IMR-90 (cell line): ENCODE measurements around the gene LPO. TPM values are rescaled to one million over a fixed set of nuclear protein-coding genes. Genes with fewer than 3 reads are reported as not detected.

Source experiments
- ATAC-seq: fragments of 200-7000 bp; cut with Tn5 transposase; 2 replicates; pipeline ENCODE4 v1.9.1; 2020; ENCODE audit warnings: low read depth, mild to moderate bottlenecking, moderate library complexity
- BruUV-seq: library from RNA; stranded (reverse); fragments of 400-500 nt; replicated peaks from 2 replicates; lab custom pipeline; 2021; lab: Mats Ljungman, UMichigan
- CTCF ChIA-PET: fragments of 300-600 bp; formaldehyde crosslinking; extraction: SDS; loops from one replicate; lab custom pipeline; 2021; ENCODE audit warnings: antibody characterized with exemption; lab: Yijun Ruan, JAX
- POLR2A ChIA-PET: fragments of 300-600 bp; sonication (Branson Sonifier 250); formaldehyde crosslinking; loops from one replicate; lab custom pipeline; 2022; ENCODE audit warnings: antibody characterized with exemption; ENCODE audit not compliant: unreplicated experiment; lab: Charles Lee
- DNase-seq: peaks from one replicate; pipeline ENCODE4 v3.0.0; 2013
- H2AFZ ChIP-seq: replicated peaks from 2 replicates; pipeline ENCODE3; 2013; ENCODE audit warnings: low read length, mild to moderate bottlenecking; ENCODE audit not compliant: poor library complexity
- H2AK5ac ChIP-seq: 2 replicates; pipeline ENCODE4 v1.6.1; 2013; ENCODE audit warnings: low read depth, low read length, inconsistent platforms
- H2AK9ac ChIP-seq: replicated peaks from 2 replicates; pipeline ENCODE3; 2013; ENCODE audit warnings: mild to moderate bottlenecking, low read depth, low read length, moderate library complexity; ENCODE audit not compliant: poor library complexity
- H2BK120ac ChIP-seq: 2 replicates; pipeline ENCODE4 v1.6.1; 2013; ENCODE audit warnings: low read depth, low read length, inconsistent platforms
- H2BK15ac ChIP-seq: 3 replicates; pipeline ENCODE4 v1.6.1; 2013; ENCODE audit warnings: low read depth, low read length, inconsistent platforms
- H2BK20ac ChIP-seq: 2 replicates; pipeline ENCODE4 v1.6.1; 2013; ENCODE audit warnings: low read depth, mild to moderate bottlenecking, inconsistent platforms, low read length, moderate library complexity
- H2BK5ac ChIP-seq: 2 replicates; pipeline ENCODE4 v1.6.1; 2013; ENCODE audit warnings: mild to moderate bottlenecking, low read depth, low read length, inconsistent platforms; ENCODE audit not compliant: poor library complexity, severe bottlenecking
- H3K14ac ChIP-seq: replicated peaks from 2 replicates; pipeline ENCODE4 v1.6.1; 2013; ENCODE audit warnings: low read depth, low read length, inconsistent platforms
- H3K18ac ChIP-seq: 2 replicates; pipeline ENCODE4 v1.6.1; 2013; ENCODE audit warnings: low read depth, low read length, control low read depth
- H3K23ac ChIP-seq: 2 replicates; pipeline ENCODE4 v1.6.1; 2013; ENCODE audit warnings: low read depth, low read length, inconsistent platforms
- H3K27ac ChIP-seq: 2 replicates; pipeline ENCODE4 v1.5.1; 2013; ENCODE audit warnings: mild to moderate bottlenecking, control low read depth, low read length; ENCODE audit not compliant: insufficient read depth
- H3K27me3 ChIP-seq: 2 replicates; pipeline ENCODE4 v1.6.1; 2013; ENCODE audit warnings: low read length; ENCODE audit not compliant: control insufficient read depth, insufficient read depth
- H3K36me3 ChIP-seq: 2 replicates; pipeline ENCODE4 v1.6.1; 2013; ENCODE audit warnings: low read length, mixed read lengths; ENCODE audit not compliant: control insufficient read depth, insufficient read depth
- H3K4ac ChIP-seq: 2 replicates; pipeline ENCODE4 v1.6.1; 2013; ENCODE audit warnings: low read depth, low read length, inconsistent platforms
- H3K4me1 ChIP-seq: 2 replicates; pipeline ENCODE4 v1.6.1; 2013; ENCODE audit warnings: low read length, mixed read lengths; ENCODE audit not compliant: control insufficient read depth, insufficient read depth
- H3K4me2 ChIP-seq: 2 replicates; pipeline ENCODE4 v1.6.1; 2013; ENCODE audit warnings: low read depth, mild to moderate bottlenecking, control low read depth, low read length, moderate library complexity
- H3K4me3 ChIP-seq: 2 replicates; pipeline ENCODE4 v1.5.1; 2013; ENCODE audit warnings: low read depth, mild to moderate bottlenecking, control low read depth, low read length, moderate library complexity; ENCODE audit not compliant: insufficient read depth
- H3K56ac ChIP-seq: 2 replicates; pipeline ENCODE4 v1.6.1; 2013; ENCODE audit warnings: low read length, inconsistent platforms; ENCODE audit not compliant: insufficient read depth; ENCODE audit errors: extremely low read depth
- H3K79me1 ChIP-seq, 2 experiments: 2 replicates each; pipeline ENCODE4 v1.6.1; 2013; ENCODE audit warnings: low read length in 2 of 2, inconsistent platforms in 1 of 2, low read depth in 1 of 2
- H3K9ac ChIP-seq: 2 replicates; pipeline ENCODE4 v1.6.1; 2013; ENCODE audit warnings: low read depth, low read length, control low read depth
- H3K9me1 ChIP-seq: 2 replicates; pipeline ENCODE4 v1.6.1; 2013; ENCODE audit warnings: low read length, inconsistent platforms; ENCODE audit not compliant: insufficient read depth
- H3K9me3 ChIP-seq: 2 replicates; pipeline ENCODE4 v1.6.1; 2013; ENCODE audit warnings: low read length; ENCODE audit not compliant: control insufficient read depth, insufficient read depth
- H4K20me1 ChIP-seq: 2 replicates; pipeline ENCODE4 v1.6.1; 2013; ENCODE audit warnings: low read length, inconsistent platforms; ENCODE audit not compliant: insufficient read depth
- H4K5ac ChIP-seq: 2 replicates; pipeline ENCODE4 v1.6.1; 2013; ENCODE audit warnings: mild to moderate bottlenecking, low read depth, low read length, control low read depth
- H4K8ac ChIP-seq, 2 experiments: 2 replicates each; pipeline ENCODE4 v1.6.1; 2013; ENCODE audit warnings: low read depth in 2 of 2, low read length in 2 of 2, control low read depth in 1 of 2, inconsistent platforms in 1 of 2
- H4K91ac ChIP-seq: 2 replicates; pipeline ENCODE4 v1.6.1; 2013; ENCODE audit warnings: low read depth, low read length, inconsistent platforms; ENCODE audit not compliant: insufficient read depth
- CEBPB ChIP-seq: IDR thresholded peaks from 2 replicates; pipeline ENCODE4 v1.6.1; 2012; ENCODE audit warnings: low read depth, low read length, improper control_type of control experiment
- ELK1 ChIP-seq: fragments of 150-350 bp; IDR thresholded peaks from 2 replicates; pipeline ENCODE4 v1.6.1; 2016; ENCODE audit warnings: low read depth, mild to moderate bottlenecking, low read length, moderate library complexity, borderline replicate concordance
- MAFK ChIP-seq: IDR thresholded peaks from 2 replicates; pipeline ENCODE4 v1.6.1; 2012; ENCODE audit warnings: low read depth, low read length, improper control_type of control experiment
- RFX5 ChIP-seq: IDR thresholded peaks from 2 replicates; pipeline ENCODE4 v1.8.0; 2012; ENCODE audit warnings: low read depth, mild to moderate bottlenecking, low read length, moderate library complexity
- WGBS, 2 experiments: methylation state at CpG; one replicate each; pipeline versions ENCODE4 v1.1.5 to v1.1.7; 2013; ENCODE audit warnings: missing lambda C conversion rate in 2 of 2; ENCODE audit not compliant: insufficient read length in 1 of 2; ENCODE audit errors: extremely low coverage in 2 of 2; 5-methylcytosine and 5-hydroxymethylcytosine counted together
- dilution Hi-C: fragments of 300-500 bp; cut with HindIII; formaldehyde crosslinking; loops from one replicate; pipeline ENCODE4 v1.14.3; 2018; ENCODE audit warnings: low sequenced_read_pairs; ENCODE audit not compliant: unreplicated experiment
- in situ Hi-C: fragments of 300-500 bp; cut with MboI; formaldehyde crosslinking; loops from 3 replicates; pipeline ENCODE4 v1.14.3; 2019; ENCODE audit warnings: low sequenced_read_pairs, inconsistent platforms, mixed read lengths
- intact Hi-C: fragments of 100-400 bp; cut with micrococcal nuclease; formaldehyde crosslinking; loops from 2 replicates; pipeline ENCODE4 v1.10.0; 2022
- polyA plus RNA-seq, 3 experiments: library from polyadenylated mRNA; depleted of rRNA; stranded (reverse); fragments of >200 nt; gene quantifications; 2 replicates each; pipeline ENCODE4 v1.2.3, GENCODE V29; 2012; ENCODE audit warnings: low replicate concordance in 1 of 3
- total RNA-seq: library from RNA; depleted of rRNA; stranded (reverse); fragments of >200 nt; gene quantifications from 2 replicates; pipeline ENCODE4 v1.2.3, GENCODE V29; 2012

The LPO gene
- total and polyA plus RNA-seq, 2 of the 4 experiments (the other 2 are of a cell fraction), result not detected

- no peaks in the 10 kb centered on the region for H3K4me1 ChIP-seq
- H2BK5ac ChIP-seq, result no peak overlapping the region
- no peak overlapping the region for H2BK20ac ChIP-seq
- H3K4me3 ChIP-seq, result no peak overlapping the region
- no peak overlapping the region for H4K91ac ChIP-seq
- H2AK9ac ChIP-seq, result no peak overlapping the region
- no peak overlapping the region for H4K8ac ChIP-seq
- H3K27me3 ChIP-seq, result peaks cover 6% of the 10 kb centered on the region
- no peaks in the 10 kb centered on the region for H3K9me1 ChIP-seq
- no peaks in the 10 kb centered on the region for H3K36me3 ChIP-seq
- H4K5ac ChIP-seq, result no peak overlapping the region
- H4K20me1 ChIP-seq, result no peaks in the 10 kb centered on the region
- no peak overlapping the region for H2AK5ac ChIP-seq
- TF ChIP-seq CEBPB (no peak), RFX5 (no peak), MAFK (no peak), ELK1 (no peak)
- no CpG with 5 or more reads among the region's 4 CpGs for WGBS, 2 experiments
- no peak overlapping the region for H2BK120ac ChIP-seq
- no peak overlapping the region for H3K56ac ChIP-seq
- DNase-seq (no peak), ATAC-seq (no peak)
- dilution Hi-C loops, result no loop called here
- CTCF ChIA-PET, result interaction anchor here (0.8 kb wide), 1 partner anchor 15 kb away, joined by 3 read pairs; no protein-coding TSS in a partner anchor
- H3K27ac ChIP-seq, result no peak overlapping the region
- POLR2A ChIA-PET, result no interaction called here
- H3K9ac ChIP-seq, result no peak overlapping the region
- no peak overlapping the region for H3K4me2 ChIP-seq
- H3K4ac ChIP-seq, result no peak overlapping the region
- in situ Hi-C loops, result no loop called here
- H2BK15ac ChIP-seq, result no peak overlapping the region
- no TSS peak for BruUV-seq
- intact Hi-C loops, result no loop called here
- no peak overlapping the region for H3K23ac ChIP-seq
- no peaks in the 10 kb centered on the region for H3K9me3 ChIP-seq
- no peak overlapping the region for H3K18ac ChIP-seq
- no peaks in the 10 kb centered on the region for H3K79me1 ChIP-seq
- no peak overlapping the region for H2AFZ ChIP-seq
- no peak overlapping the region for H3K14ac ChIP-seq
These were observed 26.9 kb downstream of the LPO start for GRCh38 chr17:58265271-58265670.
